Karpas-422 (cell line): ENCODE measurements around the gene PGBD5. TPM values are rescaled to one million over a fixed set of nuclear protein-coding genes. Genes with fewer than 3 reads are reported as not detected.

ENCODE experiments used
- DNase-seq: peaks from one replicate; pipeline ENCODE4 v3.0.0-alpha.2; 2015
- H2AFZ ChIP-seq: fragments of 200-600 bp; sonication (generic); 2 replicates; pipeline ENCODE4 v1.6.1; 2014; ENCODE audit warnings: antibody characterized with exemption, low read length, mixed read lengths
- H3K27ac ChIP-seq: fragments of 200-600 bp; sonication (generic); 2 replicates; pipeline ENCODE4 v1.5.1; 2014; ENCODE audit warnings: mild to moderate bottlenecking, low read length, moderate library complexity
- H3K27me3 ChIP-seq: fragments of 200-600 bp; sonication (generic); 2 replicates; pipeline ENCODE4 v1.6.1; 2014; ENCODE audit warnings: low read length, mixed read lengths
- H3K36me3 ChIP-seq: fragments of 200-600 bp; sonication (generic); 2 replicates; pipeline ENCODE4 v1.6.1; 2014; ENCODE audit warnings: low read length, mixed read lengths; ENCODE audit not compliant: insufficient read depth
- H3K4me1 ChIP-seq: fragments of 200-600 bp; sonication (generic); 2 replicates; pipeline ENCODE4 v1.6.1; 2014; ENCODE audit warnings: mild to moderate bottlenecking, low read length, mixed read lengths
- H3K4me2 ChIP-seq: fragments of 200-600 bp; sonication (generic); 2 replicates; pipeline ENCODE4 v1.6.1; 2014; ENCODE audit warnings: low read length, low read depth, mild to moderate bottlenecking; ENCODE audit not compliant: poor library complexity, severe bottlenecking
- H3K4me3 ChIP-seq: fragments of 200-600 bp; sonication (generic); 2 replicates; pipeline ENCODE4 v1.5.1; 2014; ENCODE audit warnings: mild to moderate bottlenecking, antibody characterized with exemption, low read length, mixed read lengths
- H3K79me2 ChIP-seq: fragments of 200-600 bp; sonication (generic); 2 replicates; pipeline ENCODE4 v1.6.1; 2014; ENCODE audit warnings: mild to moderate bottlenecking, low read length, mixed read lengths
- H3K9ac ChIP-seq: fragments of 200-600 bp; sonication (generic); 2 replicates; pipeline ENCODE4 v1.6.0; 2014; ENCODE audit warnings: low read length
- H3K9me2 ChIP-seq: fragments of 200-600 bp; sonication (generic), shearing (Covaris generic); replicated peaks from 2 replicates; pipeline ENCODE4 v1.6.0; 2014; ENCODE audit warnings: mild to moderate bottlenecking, low read length, moderate library complexity; ENCODE audit not compliant: insufficient read depth
- H3K9me3 ChIP-seq: fragments of 300-700, 200-600 bp; sonication (generic); 2 replicates; pipeline ENCODE4 v1.6.1; 2014; ENCODE audit warnings: low read length, mixed read lengths
- H4K20me1 ChIP-seq: fragments of 200-600 bp; sonication (generic); 2 replicates; pipeline ENCODE4 v1.6.1; 2014; ENCODE audit warnings: mild to moderate bottlenecking, antibody characterized with exemption, low read length, low read depth; ENCODE audit not compliant: insufficient read depth
- total RNA-seq: library from RNA; depleted of rRNA; stranded (reverse); fragments of >200 nt; shearing (Covaris generic); gene quantifications from 2 replicates; pipeline ENCODE4 v1.2.3, GENCODE V29; 2014; ENCODE audit warnings: low replicate concordance

The PGBD5 gene
- total RNA-seq, 1 experiment from 2014 or later = not detected

DNA sequence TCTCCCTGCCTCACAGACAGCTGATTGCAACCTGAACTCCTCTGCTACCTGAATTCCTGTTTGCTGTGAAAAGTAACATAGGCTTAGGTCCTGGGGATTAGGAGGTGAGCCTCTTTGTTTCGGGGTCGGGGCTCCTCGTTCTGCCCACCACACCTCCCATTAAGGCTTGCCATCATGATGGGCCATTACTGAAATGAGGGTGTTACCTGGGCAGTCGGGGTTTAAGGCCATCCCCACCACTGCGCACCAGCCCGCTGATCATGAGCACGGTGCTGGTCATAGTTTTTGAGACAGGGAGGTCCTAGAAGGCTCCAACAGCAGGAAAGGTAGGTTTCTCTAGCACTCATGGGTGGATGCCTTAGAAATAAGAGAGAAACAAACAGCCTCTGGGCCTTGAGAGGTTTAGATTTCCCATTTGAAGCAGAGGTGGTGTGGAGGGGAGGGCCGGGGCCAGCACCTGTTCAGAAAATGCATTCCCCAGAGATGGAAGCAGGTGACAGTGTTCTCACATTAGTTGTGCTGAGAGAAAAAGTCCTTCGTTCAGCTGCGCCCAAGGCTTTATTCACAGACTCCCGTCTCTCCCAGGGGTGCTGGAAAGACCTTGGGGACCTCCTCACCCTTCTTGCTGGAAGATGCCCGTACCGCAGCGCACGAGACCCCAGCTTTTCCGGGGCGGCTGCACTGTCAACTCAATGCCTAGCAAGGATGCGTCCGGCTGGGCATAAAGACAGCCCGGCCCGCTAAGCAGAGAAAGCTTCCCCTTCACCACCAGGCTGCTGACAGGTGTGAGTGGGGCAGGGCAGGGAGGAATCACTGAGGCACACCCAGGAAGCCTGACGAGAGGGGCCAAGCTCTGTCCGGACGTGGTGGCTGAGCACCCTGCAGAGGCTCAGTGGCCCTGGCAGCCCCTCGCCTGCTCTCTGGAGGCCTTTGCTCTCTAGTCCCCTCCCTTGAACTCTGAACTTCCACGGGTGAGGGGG, 125.5 kb downstream of the PGBD5 start:
- DNase-seq = no peak
- no peak overlapping the region for H3K9ac ChIP-seq

DNA sequence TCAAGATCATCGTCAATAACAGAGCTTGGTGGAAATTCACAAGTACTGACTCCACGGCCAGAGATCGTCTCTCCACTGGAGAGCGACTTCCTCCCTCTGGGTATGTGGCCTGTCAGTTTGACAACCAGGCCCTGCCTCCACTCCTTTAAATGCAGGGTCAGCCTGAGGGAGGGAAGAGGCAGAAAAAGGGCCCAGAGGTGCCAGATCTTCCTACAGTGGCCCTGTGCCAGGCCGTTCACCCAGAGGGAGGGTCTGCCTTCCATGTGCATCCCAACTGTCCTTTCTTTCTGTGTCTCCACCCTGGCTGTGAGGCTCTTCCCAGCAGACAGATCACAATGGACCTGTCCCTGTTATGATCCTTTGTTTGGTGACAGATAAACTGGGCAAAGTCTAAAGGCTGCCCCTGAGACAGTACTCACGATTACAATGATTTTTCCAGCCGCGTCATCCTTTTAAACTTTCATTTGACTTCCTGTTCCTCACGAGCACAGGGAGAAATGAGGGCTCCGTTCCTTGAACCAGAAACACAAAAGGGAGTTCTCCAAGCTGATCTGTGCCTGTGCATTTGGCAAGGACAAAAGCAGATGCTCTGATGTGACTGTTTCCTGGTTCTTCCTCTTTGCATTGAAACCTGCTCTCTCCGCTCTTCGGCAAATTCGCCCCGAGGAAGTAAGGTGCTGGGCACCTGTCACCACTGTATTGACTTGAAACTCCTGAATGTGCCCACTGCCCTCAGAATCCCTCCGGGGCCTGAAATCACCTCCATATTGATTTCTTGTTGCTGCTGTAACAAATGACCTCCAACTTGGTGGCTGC, 126.7 kb downstream of the PGBD5 start:
- Histone ChIP-seq H3K27me3 (no peaks in the 10 kb centered on the region), H3K9ac (no peak overlapping the region), H3K4me3 (no peak overlapping the region), H3K36me3 (no peaks in the 10 kb centered on the region), H3K9me2 (no peaks in the 10 kb centered on the region), H3K4me1 (no peaks in the 10 kb centered on the region), H3K27ac (no peak overlapping the region), H3K9me3 (no peaks in the 10 kb centered on the region), H3K4me2 (no peak overlapping the region), H4K20me1 (no peaks in the 10 kb centered on the region), H3K79me2 (no peaks in the 10 kb centered on the region), H2AFZ (no peak overlapping the region)
- DNase-seq = no peak

More for the DNA sequence above, 125.5 kb downstream of the PGBD5 start:
- Histone ChIP-seq H3K4me3 (no peak overlapping the region), H2AFZ (no peak overlapping the region), H3K79me2 (no peaks in the 10 kb centered on the region), H3K4me1 (no peaks in the 10 kb centered on the region), H3K4me2 (no peak overlapping the region), H4K20me1 (no peaks in the 10 kb centered on the region), H3K27me3 (no peaks in the 10 kb centered on the region), H3K9me2 (no peaks in the 10 kb centered on the region), H3K9me3 (no peaks in the 10 kb centered on the region), H3K36me3 (no peaks in the 10 kb centered on the region), H3K27ac (no peak overlapping the region)

DNA sequence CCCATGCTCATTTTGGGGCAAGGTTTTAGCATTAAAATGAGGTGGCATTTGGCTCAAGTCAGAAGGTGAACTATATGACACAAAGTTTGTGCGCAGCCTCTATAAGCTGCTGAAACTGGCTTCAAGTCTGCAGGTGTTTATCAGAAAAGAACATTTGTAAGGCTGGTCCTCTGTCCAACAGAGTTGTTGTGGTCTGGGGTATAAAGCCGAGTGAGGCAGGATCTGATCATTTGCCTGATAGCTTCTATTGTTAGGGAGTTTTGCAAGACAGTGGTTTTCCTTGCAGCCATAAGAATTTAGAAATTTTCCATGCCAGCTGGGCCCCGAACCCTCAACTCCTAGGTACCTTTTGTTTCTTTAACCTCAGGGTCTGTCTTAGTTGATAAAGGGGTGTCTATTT, 130.8 kb downstream of the PGBD5 start:
- Histone ChIP-seq H3K9ac (no peak overlapping the region), H3K4me3 (no peak overlapping the region), H2AFZ (no peak overlapping the region), H3K9me3 (no peaks in the 10 kb centered on the region), H3K27ac (no peak overlapping the region), H3K4me2 (no peak overlapping the region), H3K4me1 (no peaks in the 10 kb centered on the region), H4K20me1 (no peaks in the 10 kb centered on the region), H3K9me2 (no peaks in the 10 kb centered on the region), H3K79me2 (no peaks in the 10 kb centered on the region), H3K27me3 (no peaks in the 10 kb centered on the region), H3K36me3 (no peaks in the 10 kb centered on the region)
- no peak for DNase-seq

DNA sequence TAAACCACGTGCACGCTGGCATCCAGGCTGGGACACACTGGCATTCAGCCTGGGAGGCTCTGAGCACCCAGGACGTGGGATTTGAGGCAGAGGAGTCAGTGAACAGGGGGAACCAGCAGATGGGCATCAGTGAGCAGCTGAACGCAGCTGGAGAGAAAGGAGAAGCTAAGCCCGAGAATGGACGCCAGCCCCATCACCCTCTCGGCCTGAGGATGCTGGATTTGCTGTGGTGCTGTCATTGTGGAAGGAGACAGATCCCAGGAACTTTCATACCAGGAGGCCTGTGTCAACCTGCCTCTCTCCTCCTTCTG, 132.8 kb downstream of the PGBD5 start:
- Histone ChIP-seq H3K27ac (no peak overlapping the region), H3K79me2 (no peaks in the 10 kb centered on the region), H3K9me3 (no peaks in the 10 kb centered on the region), H2AFZ (no peak overlapping the region), H3K4me3 (no peak overlapping the region), H3K4me2 (no peak overlapping the region), H3K27me3 (no peaks in the 10 kb centered on the region), H3K4me1 (no peaks in the 10 kb centered on the region), H3K9me2 (no peaks in the 10 kb centered on the region), H3K36me3 (no peaks in the 10 kb centered on the region), H3K9ac (no peak overlapping the region), H4K20me1 (no peaks in the 10 kb centered on the region)
- DNase-seq = no peak

DNA sequence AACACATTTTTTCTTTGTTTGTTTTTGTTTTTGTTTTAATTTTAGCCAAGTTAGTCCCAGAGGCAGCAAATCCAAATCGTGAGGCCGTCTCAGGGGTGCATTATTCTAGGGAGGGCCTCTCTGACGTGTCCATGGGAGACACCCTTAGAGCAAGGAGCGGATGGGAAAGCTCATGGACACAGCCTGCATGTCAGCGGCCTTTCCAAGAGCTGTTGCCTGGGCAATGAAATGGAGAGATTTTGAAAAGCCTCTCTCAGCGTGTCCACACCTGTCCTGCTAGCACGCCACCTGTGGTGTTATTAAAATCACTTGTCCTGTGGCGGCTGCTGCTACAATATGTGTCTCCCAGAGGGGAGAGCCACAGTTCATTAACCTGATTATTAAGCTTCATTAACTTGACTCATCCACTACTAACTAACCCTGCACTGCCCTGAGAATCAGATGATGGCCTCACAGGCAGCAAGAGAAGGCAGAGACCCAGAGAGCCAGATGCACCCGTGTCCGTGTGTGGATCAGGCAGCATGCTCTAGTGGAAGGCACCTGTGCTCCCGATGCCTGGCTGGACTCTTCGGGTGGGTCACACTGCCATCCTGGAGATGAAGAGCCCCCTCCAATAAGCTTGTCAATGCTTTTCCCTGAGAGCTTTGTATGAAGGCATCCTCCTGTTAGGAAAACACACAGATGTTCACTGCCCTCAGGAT, 133.3 kb downstream of the PGBD5 start:
- Histone ChIP-seq H3K79me2 (no peaks in the 10 kb centered on the region), H3K9me2 (no peaks in the 10 kb centered on the region), H3K4me1 (no peaks in the 10 kb centered on the region), H3K36me3 (no peaks in the 10 kb centered on the region), H3K4me2 (no peak overlapping the region), H2AFZ (no peak overlapping the region), H3K9ac (no peak overlapping the region), H3K4me3 (no peak overlapping the region), H3K27ac (no peak overlapping the region), H4K20me1 (no peaks in the 10 kb centered on the region), H3K9me3 (no peaks in the 10 kb centered on the region), H3K27me3 (no peaks in the 10 kb centered on the region)
- no peak for DNase-seq

DNA sequence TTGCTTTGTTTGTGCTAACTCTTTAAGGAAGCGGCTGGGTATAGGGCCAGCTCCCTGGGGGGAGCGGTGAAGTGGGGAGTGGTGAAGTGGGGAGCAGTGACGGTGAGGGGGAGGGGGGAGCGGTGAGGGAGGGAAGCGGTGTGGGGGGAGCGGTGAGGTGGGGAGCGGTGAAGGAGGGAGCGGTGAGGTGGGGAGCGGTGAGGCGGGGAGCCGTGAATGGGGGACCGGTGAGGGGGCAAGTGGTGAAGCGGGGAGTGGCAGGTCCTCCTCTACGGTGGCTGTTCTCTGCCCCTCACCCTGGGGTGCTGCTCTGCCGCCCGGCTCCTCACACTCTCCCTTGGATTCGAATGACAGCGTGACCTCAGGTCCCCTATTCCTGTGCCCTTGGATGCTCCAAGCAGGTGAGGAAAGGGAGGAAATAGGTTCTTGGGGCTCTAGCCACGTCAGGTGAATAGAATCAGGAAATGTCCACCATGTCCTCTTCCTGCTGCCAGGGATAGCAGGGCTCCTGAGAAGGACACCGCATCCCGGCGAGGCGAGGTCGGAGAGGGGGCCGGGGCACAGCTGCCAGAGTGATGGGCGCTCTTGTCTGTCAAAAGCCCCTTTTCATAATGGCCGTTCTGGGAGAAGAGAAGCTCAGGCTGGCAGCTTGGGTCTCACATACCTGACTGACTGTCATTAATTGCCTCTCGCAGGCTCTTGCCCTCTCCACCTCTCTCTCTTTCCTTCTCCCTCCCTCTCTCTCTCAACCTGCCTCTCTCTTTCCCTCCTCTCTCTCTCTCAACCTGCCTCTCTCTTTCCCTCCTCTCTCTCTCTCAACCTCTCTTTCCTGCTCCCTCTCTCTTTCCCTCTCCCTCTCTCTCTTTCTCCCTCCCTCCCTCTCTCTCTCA, 134.2 kb downstream of the PGBD5 start:
- no peak overlapping the region for H3K9ac ChIP-seq
- H3K9me2 ChIP-seq = no peaks in the 10 kb centered on the region
- no peak overlapping the region for H3K4me3 ChIP-seq

DNA sequence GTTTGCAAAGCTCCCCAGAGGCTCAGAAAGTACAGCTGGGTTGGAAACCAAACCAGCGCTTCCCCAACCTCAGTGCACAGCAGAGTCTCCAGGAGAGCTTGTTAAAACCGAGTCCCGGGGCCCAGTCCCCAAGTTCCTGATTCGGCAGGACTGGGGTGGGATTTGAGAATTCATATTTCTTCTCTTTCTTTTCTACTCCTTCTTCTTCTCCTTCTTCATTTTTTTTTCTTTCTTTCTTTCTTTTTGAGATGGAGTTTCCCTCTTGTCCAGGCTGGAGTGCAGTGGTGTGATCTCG, 136.8 kb downstream of the PGBD5 start:
- no peaks in the 10 kb centered on the region for H3K9me2 ChIP-seq
- no peaks in the 10 kb centered on the region for H3K4me1 ChIP-seq
- no peaks in the 10 kb centered on the region for H3K36me3 ChIP-seq
- H2AFZ ChIP-seq = no peak overlapping the region
- DNase-seq = no peak
- H3K9me3 ChIP-seq = no peaks in the 10 kb centered on the region
- H3K27me3 ChIP-seq = no peaks in the 10 kb centered on the region
- no peak overlapping the region for H3K4me3 ChIP-seq
- no peak overlapping the region for H3K4me2 ChIP-seq
- no peaks in the 10 kb centered on the region for H4K20me1 ChIP-seq
- no peak overlapping the region for H3K27ac ChIP-seq
- no peaks in the 10 kb centered on the region for H3K79me2 ChIP-seq
- no peak overlapping the region for H3K9ac ChIP-seq

More for the DNA sequence above, 134.2 kb downstream of the PGBD5 start:
- no peaks in the 10 kb centered on the region for H3K9me3 ChIP-seq
- no peaks in the 10 kb centered on the region for H3K27me3 ChIP-seq
- H3K27ac ChIP-seq = no peak overlapping the region
- DNase-seq = no peak
- no peak overlapping the region for H2AFZ ChIP-seq
- no peak overlapping the region for H3K4me2 ChIP-seq
- no peaks in the 10 kb centered on the region for H3K4me1 ChIP-seq
- H3K36me3 ChIP-seq = no peaks in the 10 kb centered on the region
- H4K20me1 ChIP-seq = no peaks in the 10 kb centered on the region
- no peaks in the 10 kb centered on the region for H3K79me2 ChIP-seq
